D721Med (cell line): ENCODE measurements around the gene ANTXR1.

ENCODE experiments used
- DNase-seq: peaks from one replicate; pipeline ENCODE4 v3.0.0; 2011; ENCODE audit warnings: low spot score; ENCODE audit not compliant: insufficient read length
- FAIRE-seq: peaks from 2 replicates; lab custom pipeline; 2011; peaks lifted over from hg19 to GRCh38; lab: Jason Lieb, UNC
- TF ChIP-seq, protein P1 (sequence below): IDR thresholded peaks from 2 replicates; pipeline ENCODE4 v1.5.1; 2012; ENCODE audit warnings: mild to moderate bottlenecking, control low read depth; ENCODE audit not compliant: insufficient read depth; ENCODE audit errors: missing control alignments

The ANTXR1 gene

DNA sequence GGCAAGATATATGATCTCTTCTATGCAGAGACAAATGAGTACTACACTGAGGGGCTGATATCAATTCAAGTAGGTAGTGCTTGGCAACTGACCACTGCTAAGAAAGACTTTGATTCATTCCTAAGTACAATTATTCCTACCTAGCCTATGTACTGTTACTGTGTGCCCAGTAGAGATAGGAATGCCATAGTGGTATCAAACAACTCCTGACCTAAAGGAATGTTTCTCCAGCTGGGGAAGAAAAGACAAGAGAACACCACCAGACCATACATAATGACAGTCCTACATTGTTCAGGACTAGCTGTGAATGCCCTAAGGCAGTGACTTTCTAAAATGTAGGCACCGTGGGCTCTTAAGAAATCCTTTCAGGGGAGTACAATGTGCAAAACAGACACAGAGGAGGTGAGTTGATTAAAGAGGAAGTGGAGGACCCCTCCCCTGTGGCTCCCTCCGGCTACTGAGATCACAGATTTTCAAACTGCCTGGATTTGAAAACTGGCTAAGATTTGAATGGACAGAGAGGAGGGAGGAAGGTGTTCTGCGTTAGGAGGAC lies 89.1 kb downstream of the ANTXR1 start:
- FAIRE-seq = no peak
- TF ChIP-seq, protein P1, sequence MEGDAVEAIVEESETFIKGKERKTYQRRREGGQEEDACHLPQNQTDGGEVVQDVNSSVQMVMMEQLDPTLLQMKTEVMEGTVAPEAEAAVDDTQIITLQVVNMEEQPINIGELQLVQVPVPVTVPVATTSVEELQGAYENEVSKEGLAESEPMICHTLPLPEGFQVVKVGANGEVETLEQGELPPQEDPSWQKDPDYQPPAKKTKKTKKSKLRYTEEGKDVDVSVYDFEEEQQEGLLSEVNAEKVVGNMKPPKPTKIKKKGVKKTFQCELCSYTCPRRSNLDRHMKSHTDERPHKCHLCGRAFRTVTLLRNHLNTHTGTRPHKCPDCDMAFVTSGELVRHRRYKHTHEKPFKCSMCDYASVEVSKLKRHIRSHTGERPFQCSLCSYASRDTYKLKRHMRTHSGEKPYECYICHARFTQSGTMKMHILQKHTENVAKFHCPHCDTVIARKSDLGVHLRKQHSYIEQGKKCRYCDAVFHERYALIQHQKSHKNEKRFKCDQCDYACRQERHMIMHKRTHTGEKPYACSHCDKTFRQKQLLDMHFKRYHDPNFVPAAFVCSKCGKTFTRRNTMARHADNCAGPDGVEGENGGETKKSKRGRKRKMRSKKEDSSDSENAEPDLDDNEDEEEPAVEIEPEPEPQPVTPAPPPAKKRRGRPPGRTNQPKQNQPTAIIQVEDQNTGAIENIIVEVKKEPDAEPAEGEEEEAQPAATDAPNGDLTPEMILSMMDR = no peak
- DNase-seq = no peak

DNA sequence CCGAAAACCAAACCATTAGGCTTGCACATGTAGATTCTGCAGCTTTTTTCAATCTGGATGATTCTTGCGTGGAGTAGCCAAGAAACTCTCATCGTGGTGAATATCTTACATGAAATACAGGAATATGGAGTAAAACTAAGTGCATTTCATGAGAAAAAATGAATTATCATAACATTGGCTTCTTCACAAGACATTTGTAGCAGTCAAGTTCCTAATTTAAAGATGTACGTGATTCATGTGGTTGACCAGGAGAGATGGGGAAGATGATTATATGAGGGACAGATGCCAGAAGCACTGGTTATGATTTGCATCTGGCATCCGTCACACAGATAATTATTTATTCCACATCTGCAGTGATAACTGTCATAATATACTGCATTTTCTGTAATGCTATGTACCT lies 90.4 kb downstream of the ANTXR1 start:
- no peak for FAIRE-seq
- no peak for DNase-seq
- TF ChIP-seq, protein P1 = no peak

DNA sequence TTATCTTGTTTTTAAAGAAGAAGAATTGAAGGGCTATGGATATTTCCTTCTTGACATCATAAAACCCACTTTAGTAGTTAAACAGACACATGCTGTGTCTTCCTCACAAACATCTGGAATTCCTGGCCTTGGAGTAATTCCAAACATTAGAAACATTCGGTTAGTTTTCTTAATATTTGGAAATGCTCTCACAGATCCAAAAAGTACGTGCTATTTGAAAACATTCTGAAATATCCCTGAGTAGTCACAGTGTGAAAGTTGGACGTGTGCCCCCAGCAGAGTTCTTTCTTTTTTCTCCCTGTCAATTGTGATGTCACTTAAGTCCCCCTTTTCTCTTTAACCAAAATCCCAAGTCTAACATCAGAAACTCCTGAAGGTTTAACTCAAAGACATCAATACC lies 91.3 kb downstream of the ANTXR1 start:
- TF ChIP-seq, protein P1 = no peak
- DNase-seq (no peak), FAIRE-seq (no peak)

DNA sequence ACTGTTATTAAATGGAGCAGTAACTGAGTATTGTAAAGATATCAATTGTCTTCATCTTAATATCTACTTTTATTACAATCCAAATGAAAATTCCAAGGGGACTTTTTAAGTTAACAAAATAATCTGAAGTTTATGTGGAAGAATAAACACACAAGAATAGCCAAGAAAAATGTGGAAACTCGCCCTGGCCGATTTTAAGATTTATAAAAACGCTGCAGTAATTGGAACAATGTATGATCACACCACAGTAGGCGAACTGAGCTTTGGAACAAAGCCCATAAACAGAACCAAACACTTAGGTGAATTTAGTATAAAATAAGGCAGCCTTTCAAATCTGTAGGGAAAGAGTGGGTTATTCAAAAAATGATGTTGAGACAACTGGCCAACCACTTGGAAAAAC lies 96.3 kb downstream of the ANTXR1 start:
- FAIRE-seq = no peak
- TF ChIP-seq, protein P1 = no peak
- no peak for DNase-seq

DNA sequence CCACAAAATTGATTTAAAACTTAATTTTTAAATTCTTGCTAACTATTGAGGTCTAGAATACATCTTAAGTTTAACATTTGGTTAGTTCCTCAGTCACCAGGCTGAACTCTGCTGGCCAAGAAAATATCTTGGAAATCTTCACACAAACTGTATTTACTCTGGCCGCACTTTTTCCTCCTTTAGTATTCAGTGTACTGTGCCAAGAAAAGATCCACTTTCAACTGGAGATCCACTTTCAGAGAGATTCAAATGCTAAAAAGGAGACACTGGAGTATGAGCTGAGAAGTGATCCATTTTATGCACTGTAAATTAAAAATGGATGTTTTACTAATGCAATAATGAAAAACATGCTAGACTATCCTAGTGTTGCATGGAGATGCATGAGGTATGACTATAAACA lies 98.1 kb downstream of the ANTXR1 start:
- FAIRE-seq = no peak
- TF ChIP-seq, protein P1 = no peak
- no peak for DNase-seq

DNA sequence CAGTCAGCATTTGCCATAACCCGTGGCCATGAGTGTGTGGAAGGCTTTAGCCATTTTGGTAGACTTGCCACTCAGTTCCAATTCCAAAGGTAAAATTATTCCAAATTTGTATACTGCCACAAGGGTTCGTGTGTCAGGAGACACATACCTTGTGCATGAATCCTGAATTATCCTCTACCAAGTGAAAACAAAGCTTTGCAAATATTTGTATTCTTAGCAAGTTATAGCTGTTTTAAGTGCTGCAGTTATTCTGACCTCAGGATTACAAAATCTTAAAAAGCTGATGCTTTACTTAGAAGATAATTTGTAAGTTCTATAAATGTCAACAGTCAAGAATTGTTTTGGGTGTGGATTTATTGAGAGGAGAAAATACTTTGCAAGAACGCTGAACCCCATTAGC lies 100.6 kb downstream of the ANTXR1 start:
- FAIRE-seq (no peak), DNase-seq (no peak)
- TF ChIP-seq, protein P1 = no peak

DNA sequence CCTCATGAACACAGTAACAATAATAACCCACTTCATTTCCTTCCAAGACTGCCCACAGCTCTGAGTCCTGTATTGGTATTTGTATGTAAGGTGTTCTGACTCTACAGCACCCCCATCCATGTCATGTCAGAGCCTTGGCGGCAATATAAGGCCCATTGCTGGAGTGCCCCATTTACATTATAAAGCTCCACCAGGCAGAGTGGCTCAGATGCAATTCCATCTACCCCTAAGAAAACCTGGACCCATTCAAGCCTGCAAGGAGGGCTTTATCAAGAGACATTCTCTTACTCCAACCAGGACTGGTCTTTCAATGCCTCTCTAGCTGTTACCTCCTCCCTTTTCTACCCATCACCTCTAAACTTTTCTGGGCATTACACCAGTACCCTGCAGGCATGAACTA lies 101.6 kb downstream of the ANTXR1 start:
- no peak for FAIRE-seq

More for the DNA sequence above, 101.6 kb downstream of the ANTXR1 start:
- DNase-seq = no peak
- TF ChIP-seq, protein P1 = no peak
